GM12801 (cell line): Measurements from ENCODE around the gene DNAJB6.

ENCODE experiments used
- TF ChIP-seq, protein P1 (sequence below): IDR thresholded peaks from one replicate; pipeline ENCODE4 v1.5.1; 2011; ENCODE audit warnings: control low read depth; ENCODE audit not compliant: insufficient read length; ENCODE audit errors: extremely low read depth

Gene DNAJB6

DNA sequence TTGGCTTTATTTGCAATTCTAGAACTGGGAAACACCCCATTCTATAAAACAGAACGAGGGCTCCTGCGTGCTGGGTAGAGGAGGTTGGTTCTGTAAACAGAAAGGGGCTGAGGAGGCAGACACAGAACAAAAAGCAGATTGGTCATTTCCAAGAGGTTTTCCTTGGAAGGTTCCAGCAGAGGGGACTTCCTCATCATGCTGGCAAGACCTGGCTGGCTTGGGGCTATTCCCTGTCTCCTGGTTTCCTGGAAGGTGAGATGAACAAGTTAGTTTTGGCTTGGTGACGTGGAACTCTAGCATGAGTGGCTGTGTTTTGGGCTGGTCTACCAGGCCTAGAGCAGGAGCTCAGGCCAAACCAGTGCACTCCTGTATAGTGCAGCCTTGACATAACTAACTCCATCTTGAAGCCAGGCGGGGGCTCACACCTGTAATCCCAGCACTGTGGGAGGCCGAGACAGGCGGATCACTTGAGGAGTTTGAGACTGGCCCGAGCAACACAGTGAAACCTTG is 26.1 kb upstream of the DNAJB6 start:
- TF ChIP-seq, protein P1, sequence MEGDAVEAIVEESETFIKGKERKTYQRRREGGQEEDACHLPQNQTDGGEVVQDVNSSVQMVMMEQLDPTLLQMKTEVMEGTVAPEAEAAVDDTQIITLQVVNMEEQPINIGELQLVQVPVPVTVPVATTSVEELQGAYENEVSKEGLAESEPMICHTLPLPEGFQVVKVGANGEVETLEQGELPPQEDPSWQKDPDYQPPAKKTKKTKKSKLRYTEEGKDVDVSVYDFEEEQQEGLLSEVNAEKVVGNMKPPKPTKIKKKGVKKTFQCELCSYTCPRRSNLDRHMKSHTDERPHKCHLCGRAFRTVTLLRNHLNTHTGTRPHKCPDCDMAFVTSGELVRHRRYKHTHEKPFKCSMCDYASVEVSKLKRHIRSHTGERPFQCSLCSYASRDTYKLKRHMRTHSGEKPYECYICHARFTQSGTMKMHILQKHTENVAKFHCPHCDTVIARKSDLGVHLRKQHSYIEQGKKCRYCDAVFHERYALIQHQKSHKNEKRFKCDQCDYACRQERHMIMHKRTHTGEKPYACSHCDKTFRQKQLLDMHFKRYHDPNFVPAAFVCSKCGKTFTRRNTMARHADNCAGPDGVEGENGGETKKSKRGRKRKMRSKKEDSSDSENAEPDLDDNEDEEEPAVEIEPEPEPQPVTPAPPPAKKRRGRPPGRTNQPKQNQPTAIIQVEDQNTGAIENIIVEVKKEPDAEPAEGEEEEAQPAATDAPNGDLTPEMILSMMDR: no peak

DNA sequence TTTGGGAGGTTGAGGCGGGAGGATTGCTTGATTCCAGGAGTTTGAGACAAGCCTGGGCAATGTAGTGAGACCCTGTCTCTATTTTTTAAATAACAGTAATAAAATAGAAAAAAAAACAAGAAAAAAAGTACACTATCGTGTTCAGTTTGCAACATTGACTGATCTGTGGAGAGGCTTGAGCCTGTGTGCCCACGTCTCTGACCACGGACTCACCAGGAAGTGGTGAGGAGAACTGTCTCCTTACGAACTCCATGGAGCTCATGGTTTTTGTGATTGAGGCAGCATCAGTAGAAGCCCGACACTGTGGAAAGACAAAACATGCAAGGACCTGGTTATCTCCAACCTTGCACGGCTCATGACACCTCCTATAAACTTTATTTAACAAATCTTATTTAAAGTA is 23.9 kb upstream of the DNAJB6 start:
- TF ChIP-seq, protein P1: no peak

DNA sequence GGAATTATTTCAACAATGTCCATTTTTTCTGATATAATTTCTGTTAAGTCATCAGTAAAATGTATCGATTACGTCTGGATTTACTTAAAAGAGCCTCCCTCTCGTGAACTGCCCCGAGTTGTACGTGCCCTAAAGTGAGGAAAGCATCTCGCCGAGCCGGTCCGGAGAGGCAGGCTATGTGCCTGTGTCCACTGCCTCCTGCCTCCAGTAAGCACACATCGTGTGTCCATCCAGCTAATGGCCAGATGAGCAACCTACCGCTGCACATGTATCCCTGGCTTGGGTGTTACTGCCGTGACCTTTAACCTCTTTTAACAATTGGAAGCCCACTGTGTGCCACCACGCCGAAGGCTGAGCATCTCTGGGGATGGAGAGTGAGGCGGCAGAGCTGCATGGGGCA is 23.2 kb upstream of the DNAJB6 start:
- TF ChIP-seq, protein P1: no peak

DNA sequence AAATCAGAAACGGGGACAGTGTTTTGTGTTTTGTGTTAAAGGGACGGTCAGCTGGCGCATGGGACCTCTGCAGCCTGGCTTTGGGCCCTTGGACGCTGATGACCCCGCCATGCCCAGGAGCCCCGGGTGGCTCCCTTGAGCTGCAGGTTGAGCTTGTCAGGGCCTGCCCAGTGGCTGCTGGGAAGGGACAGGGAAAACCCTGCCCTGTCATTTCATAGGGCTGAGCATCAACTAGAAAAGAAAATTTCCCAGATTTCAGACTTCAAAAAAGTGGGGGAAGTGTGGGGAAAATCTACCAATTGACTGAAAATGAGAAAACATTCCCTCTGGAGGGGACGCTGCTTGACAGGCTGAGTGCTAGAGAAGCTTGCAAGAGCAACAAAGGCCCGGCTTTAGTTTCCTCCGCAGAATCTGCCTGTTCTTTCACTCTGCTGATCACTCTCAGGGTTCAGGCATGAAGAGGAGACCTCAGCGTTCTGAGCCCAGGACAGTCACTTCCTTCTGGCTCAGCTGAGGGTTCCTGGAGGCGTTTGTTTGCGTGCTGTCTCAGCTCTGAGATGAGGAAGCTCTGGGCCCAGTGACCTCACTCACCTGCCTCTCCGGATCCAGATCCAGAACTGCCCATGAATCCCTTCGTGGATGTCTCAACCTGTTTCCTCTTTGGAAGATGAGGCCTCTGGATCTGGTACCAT is 18.6 kb upstream of the DNAJB6 start:
- TF ChIP-seq, protein P1: no peak

DNA sequence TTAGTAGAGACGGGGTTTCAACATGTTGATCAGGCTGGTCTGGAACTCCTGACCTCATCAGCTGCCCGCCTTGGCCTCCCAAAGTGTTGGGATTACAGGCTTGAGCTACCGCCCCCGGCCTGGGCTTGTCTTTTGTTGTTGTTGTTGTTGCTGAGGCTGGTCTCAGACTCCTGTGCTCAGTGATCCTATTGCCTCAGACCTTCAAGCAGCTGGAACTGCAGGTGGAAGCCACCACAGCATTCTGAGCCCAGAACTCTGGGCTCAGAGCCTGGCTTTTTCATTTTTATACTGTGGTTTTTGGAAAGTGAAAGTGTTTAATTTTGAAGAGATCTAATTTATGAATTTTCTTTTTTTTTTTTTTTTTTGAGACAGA is 16.2 kb upstream of the DNAJB6 start:
- TF ChIP-seq, protein P1: no peak

DNA sequence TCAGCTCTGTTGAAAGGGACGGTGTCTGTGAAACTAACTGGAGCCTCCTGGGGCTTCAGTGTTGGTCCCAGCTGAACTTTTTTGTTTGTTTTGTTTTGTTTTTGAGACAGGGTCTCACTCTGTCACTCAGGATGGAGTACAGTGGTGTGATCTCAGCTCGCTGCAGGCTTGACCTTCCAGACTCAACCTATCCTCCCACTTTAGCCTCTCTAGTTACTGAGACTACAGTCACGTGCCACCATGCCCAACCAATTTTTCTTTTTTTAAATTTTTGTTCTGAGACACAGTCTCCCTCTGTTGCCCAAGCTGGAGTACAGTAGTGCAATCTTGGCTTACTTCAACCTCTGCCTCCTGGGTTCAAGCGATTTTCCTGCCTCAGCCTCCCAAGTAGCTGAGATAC is 13.4 kb upstream of the DNAJB6 start:
- TF ChIP-seq, protein P1: no peak

DNA sequence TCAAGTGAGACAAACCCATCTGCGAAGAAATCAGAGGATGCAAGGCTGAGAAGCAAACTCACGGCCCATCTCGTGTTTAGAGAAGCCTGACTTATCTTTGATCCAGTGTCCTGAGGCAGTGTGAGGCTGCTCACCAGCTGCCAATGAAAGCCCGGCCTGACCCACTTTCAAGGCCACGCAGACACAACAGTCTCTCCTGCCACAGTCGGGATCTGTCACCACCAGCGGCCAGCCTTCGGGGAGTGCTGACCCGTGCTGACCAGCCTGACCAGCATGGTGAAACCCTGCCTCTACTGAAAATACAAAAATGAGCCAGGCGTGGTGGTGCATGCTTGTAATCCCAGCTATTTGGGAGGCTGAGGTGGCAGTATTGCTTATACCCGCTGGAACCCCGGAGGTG is 7.4 kb upstream of the DNAJB6 start:
- TF ChIP-seq, protein P1: no peak

DNA sequence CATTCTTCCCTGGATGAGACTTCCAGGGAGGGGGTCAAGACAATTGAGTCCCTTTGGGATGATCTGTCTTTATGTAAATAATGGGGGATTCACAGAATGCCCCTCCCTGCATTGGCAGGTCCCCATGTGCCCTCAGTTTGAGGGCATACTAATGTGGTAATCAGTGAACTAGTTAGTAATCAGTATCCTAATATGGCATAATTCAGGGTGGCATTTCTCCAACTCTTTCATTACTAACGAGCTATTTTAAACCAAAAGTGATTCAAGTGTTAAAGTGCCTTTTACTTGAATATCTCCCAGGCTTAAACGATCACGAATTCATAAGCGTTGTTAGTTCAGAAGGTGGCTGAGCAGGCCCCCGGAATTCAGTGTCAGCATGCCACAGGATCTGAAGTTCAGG is 1.6 kb upstream of the DNAJB6 start:
- TF ChIP-seq, protein P1: no peak
